Measurements from ENCODE around the gene MYBPC1.

DNA sequence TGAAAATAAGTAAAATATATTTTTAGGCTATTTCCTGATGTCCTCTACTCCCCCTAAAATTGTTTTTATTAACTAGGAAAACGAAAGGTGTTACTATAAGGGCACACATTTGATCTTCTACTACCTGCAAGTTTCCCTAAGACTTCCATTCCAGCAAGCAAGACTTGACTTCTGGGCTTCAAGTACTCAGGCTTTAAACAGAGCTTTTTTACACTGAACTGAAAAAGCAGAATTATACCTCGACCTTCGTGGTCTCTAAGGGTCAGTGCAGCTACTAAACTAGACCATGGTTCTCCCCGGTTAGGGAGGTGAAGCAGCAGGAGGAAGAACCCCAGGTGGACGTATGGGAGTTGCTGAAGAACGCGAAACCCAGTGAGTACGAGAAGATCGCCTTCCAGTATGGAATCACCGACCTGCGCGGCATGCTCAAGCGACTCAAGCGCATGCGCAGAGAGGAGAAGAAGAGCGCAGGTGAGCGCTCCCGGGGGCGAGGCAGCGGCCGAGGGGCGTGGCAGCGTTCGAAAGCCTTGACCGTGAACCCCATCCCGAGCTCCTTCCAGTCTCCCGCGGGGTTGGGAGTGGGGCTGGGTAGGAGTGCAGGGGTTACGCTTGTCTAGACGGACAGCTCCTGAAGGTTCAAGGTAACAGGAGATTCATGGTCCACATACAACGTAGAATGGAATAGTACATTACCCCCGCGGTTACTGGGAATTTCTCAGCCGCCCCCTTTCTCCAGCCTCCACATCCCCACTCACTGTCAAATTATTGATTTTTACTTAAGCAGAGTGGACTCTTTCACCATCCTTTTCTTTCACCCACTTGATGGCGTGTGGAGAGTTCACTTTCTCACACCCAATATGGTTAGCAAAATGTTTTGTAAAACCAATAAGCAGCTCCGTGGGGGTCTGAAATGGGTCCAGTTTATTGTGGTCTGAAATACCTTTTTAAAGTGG is 47.6 kb downstream of the MYBPC1 start:
- TF ChIP-seq, protein P1, sequence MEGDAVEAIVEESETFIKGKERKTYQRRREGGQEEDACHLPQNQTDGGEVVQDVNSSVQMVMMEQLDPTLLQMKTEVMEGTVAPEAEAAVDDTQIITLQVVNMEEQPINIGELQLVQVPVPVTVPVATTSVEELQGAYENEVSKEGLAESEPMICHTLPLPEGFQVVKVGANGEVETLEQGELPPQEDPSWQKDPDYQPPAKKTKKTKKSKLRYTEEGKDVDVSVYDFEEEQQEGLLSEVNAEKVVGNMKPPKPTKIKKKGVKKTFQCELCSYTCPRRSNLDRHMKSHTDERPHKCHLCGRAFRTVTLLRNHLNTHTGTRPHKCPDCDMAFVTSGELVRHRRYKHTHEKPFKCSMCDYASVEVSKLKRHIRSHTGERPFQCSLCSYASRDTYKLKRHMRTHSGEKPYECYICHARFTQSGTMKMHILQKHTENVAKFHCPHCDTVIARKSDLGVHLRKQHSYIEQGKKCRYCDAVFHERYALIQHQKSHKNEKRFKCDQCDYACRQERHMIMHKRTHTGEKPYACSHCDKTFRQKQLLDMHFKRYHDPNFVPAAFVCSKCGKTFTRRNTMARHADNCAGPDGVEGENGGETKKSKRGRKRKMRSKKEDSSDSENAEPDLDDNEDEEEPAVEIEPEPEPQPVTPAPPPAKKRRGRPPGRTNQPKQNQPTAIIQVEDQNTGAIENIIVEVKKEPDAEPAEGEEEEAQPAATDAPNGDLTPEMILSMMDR (IDR thresholded peaks at IDR 0.05): no peak
- TF ChIP-seq POLR2A (IDR thresholded peaks at IDR 0.05): no peak
